A549 treated with RU486 at 1 μM for 4 hours (cell line): ENCODE results near the gene KRTAP16-1. TPM values are rescaled to one million over a fixed set of nuclear protein-coding genes. Genes with fewer than 3 reads are reported as not detected.

Source experiments
- total RNA-seq: library from RNA; stranded (reverse); fragments of 200-300 nt; extraction: Qiagen RNA extraction; gene quantifications from 5 replicates; pipeline ENCODE4 v1.2.3, GENCODE V29; 2022; ENCODE audit warnings: low read depth

Gene KRTAP16-1
- not detected in 5 replicates for total RNA-seq

DNA sequence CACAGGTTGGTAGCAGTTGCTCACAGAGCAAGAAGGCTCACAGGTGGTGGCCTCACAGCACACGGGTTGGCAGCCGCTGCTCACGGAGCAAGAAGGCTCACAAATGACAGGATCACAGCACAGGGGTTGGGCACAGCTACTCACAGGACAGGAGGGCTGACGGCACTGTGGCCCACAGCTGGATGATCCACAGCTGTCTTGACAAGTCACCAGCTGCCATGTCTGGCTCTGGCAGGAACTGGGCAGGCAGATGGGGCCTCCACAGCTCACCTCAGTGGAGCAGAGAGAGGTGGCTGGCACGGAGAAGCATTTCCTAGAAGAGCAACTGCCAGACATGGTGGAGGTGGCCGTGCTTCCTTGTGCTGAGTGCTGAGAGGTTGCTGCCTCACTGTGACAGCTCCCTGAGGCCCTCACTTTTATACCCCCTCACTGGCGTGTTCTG is at the start of gene KRTAP16-1:
Gene KRTAP16-1 (minus strand): TSS at position 392 of the 442 bp plus-strand sequence. CDS start 56 bp downstream, at position 336.

DNA sequence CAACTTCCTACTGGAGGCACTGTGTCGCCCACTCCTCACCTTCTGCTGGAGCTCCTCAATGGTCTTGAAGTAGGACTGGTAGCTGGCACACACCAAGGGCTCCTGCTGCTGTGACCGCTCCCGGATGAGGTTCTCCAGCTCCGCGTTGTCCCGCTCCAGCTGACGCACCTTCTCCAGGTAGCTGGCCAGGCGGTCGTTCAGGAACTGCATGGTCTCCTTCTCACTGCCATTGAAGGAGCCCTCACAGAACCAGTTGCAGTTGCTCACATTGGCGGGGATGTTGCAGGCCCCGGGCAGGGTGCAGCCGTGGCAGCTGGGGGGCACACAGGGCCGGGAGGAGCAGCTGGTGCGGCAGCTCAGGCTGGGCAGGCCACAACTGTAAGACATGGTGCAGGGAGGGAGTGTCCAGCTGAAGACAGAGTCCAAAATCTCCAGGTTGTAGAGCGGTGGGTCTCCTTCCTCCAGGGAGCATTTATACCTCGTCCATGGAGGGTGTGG is 41.3 kb upstream of the KRTAP16-1 start, which contains the start of gene KRT33A:
Gene KRT33A (minus strand): TSS at position 448 of the 498 bp plus-strand sequence. CDS start 61 bp downstream, at position 387.

DNA sequence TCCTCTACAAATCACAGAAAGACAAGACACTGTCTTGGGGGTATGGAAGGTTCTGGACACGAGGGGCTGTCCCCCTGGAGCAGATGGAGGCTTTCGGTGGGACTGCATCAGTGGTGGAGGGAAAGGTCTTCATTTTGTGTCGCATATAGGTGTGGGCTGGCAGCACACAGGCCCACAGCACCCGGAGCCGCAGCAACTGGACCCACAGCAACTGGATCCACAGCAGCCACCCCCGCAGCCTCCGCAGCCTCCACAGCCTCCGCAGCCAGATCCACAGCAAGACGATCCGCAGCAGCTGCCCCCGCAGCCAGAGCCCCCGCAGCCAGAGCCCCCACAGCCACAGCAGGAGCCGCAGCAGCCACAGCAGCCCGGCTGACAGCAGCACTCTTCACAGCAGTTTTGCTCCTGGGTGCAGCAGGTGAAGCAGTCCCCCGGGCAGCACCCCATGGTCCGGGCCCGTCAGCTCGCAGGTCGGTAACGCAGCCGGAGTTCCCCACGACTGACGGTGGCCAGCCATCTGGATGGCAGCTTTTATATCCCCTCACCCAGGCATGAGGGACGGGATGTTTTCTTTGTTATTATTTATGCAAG is 6.2 kb upstream of the KRTAP16-1 start, which contains the start of gene KRTAP17-1:
Gene KRTAP17-1 (minus strand): TSS at position 507 of the 591 bp plus-strand sequence. CDS start 60 bp downstream, at position 447.

GRCh38 chr17:41301916-41302901 is 6.9 kb downstream of the KRTAP16-1 start, which contains the start of gene KRTAP29-1:
Gene KRTAP29-1 (minus strand): TSS chr17:41302851. CDS start chr17:41302851, 0 bp downstream.

GRCh38 chr17:41275648-41276190 is 33.4 kb downstream of the KRTAP16-1 start, which contains the start of gene KRTAP9-7:
Gene KRTAP9-7 (plus strand): TSS chr17:41275698. CDS start chr17:41275698, 0 bp downstream.

GRCh38 chr17:41265078-41265477 is 44.0 kb downstream of the KRTAP16-1 start, which contains the start of gene KRTAP9-6:
Gene KRTAP9-6 (plus strand): TSS chr17:41265378. CDS start chr17:41265378, 0 bp downstream.

Other genes with a start within 250 kb of the KRTAP16-1 start
- not detected in 5 replicates for gene KRTAP2-3, start 249.2 kb downstream of the KRTAP16-1 start, total RNA-seq
- not detected in 5 replicates for gene KRTAP2-4, start 243.4 kb downstream of the KRTAP16-1 start, total RNA-seq
- gene KRTAP4-7, start 225.2 kb downstream of the KRTAP16-1 start, total RNA-seq: not detected in 5 replicates
- 0.08 TPM in 1 of 5 replicates, not detected in the others for gene KRTAP4-8, start 211.2 kb downstream of the KRTAP16-1 start, total RNA-seq
- gene KRTAP4-16, start 207.1 kb downstream of the KRTAP16-1 start, total RNA-seq: not detected in 5 replicates
- gene KRTAP4-9, start 203.9 kb downstream of the KRTAP16-1 start, total RNA-seq: not detected in 5 replicates
- not detected in 5 replicates for gene KRTAP4-11, start 190.9 kb downstream of the KRTAP16-1 start, total RNA-seq
- gene KRTAP4-12, start 185.1 kb downstream of the KRTAP16-1 start, total RNA-seq: not detected in 5 replicates
- gene KRTAP4-6, start 168.8 kb downstream of the KRTAP16-1 start, total RNA-seq: not detected in 5 replicates
- gene KRTAP4-5, start 159.5 kb downstream of the KRTAP16-1 start, total RNA-seq: not detected in 5 replicates
- gene KRTAP4-4, start 148.6 kb downstream of the KRTAP16-1 start, total RNA-seq: not detected in 5 replicates
- not detected in 5 replicates for gene KRTAP4-3, start 141.1 kb downstream of the KRTAP16-1 start, total RNA-seq
- gene KRTAP4-2, start 131.1 kb downstream of the KRTAP16-1 start, total RNA-seq: not detected in 5 replicates
- gene KRTAP4-1, start 124.4 kb downstream of the KRTAP16-1 start, total RNA-seq: 0.17 to 0.25 TPM (median 0.24 TPM) in 4 of 5 replicates, not detected in the other
- not detected in 5 replicates for gene KRTAP9-1, start 119.4 kb downstream of the KRTAP16-1 start, total RNA-seq
- not detected in 5 replicates for gene KRTAP9-2, start 82.7 kb downstream of the KRTAP16-1 start, total RNA-seq
- not detected in 5 replicates for gene KRTAP9-3, start 76.9 kb downstream of the KRTAP16-1 start, total RNA-seq
- not detected in 5 replicates for gene KRTAP9-8, start 71.3 kb downstream of the KRTAP16-1 start, total RNA-seq
- gene KRTAP9-4, start 59.6 kb downstream of the KRTAP16-1 start, total RNA-seq: not detected in 5 replicates
- gene KRTAP9-9, start 53.9 kb downstream of the KRTAP16-1 start, total RNA-seq: not detected in 5 replicates
- gene KRTAP9-6, start 43.9 kb downstream of the KRTAP16-1 start, total RNA-seq: not detected in 5 replicates
- not detected in 5 replicates for gene KRTAP9-7, start 33.6 kb downstream of the KRTAP16-1 start, total RNA-seq
- not detected in 5 replicates for gene KRTAP29-1, start 6.5 kb downstream of the KRTAP16-1 start, total RNA-seq
- not detected in 5 replicates for gene KRTAP17-1, start 6.4 kb upstream of the KRTAP16-1 start, total RNA-seq
- gene KRT33A, start 41.5 kb upstream of the KRTAP16-1 start, total RNA-seq: not detected in 5 replicates
- gene KRT33B, start 60.5 kb upstream of the KRTAP16-1 start, total RNA-seq: 0.06 to 0.16 TPM (median 0.15 TPM) in 3 of 5 replicates, not detected in the others
- 0.25 to 0.43 TPM (median 0.30 TPM) in 5 replicates for gene KRT34, start 73.0 kb upstream of the KRTAP16-1 start, total RNA-seq
- gene KRT31, start 88.3 kb upstream of the KRTAP16-1 start, total RNA-seq: not detected in 5 replicates
- gene KRT37, start 115.3 kb upstream of the KRTAP16-1 start, total RNA-seq: not detected in 5 replicates
- gene KRT38, start 131.7 kb upstream of the KRTAP16-1 start, total RNA-seq: not detected in 5 replicates
- not detected in 5 replicates for gene KRT32, start 158.1 kb upstream of the KRTAP16-1 start, total RNA-seq
- not detected in 5 replicates for gene KRT35, start 171.8 kb upstream of the KRTAP16-1 start, total RNA-seq
- not detected in 5 replicates for gene KRT36, start 180.6 kb upstream of the KRTAP16-1 start, total RNA-seq
- gene KRT13, start 196.3 kb upstream of the KRTAP16-1 start, total RNA-seq: 0.18 to 0.48 TPM (median 0.23 TPM) in 5 replicates
- 3.3 to 5.3 TPM (median 4.1 TPM) in 5 replicates for gene KRT15, start 209.6 kb upstream of the KRTAP16-1 start, total RNA-seq
- 41.7 to 61.8 TPM (median 53.4 TPM) in 5 replicates for gene KRT19, start 219.0 kb upstream of the KRTAP16-1 start, total RNA-seq